Peyer's patch (tissue), 4 donors: Measurements from ENCODE around the gene NFIB. TPM values are rescaled to one million over a fixed set of nuclear protein-coding genes. Genes with fewer than 3 reads are reported as not detected.

Source experiments
- DNase-seq, 3 donors: peaks; one replicate each; pipeline ENCODE4 v3.0.0-alpha.2; 2017 to 2019
- H3K27ac ChIP-seq, 4 donors: fragments of 200-600 bp; sonication (generic); one replicate each; pipeline ENCODE4 v1.5.1; 2016 to 2019
- H3K27me3 ChIP-seq, 2 donors: fragments of 200-600 bp; sonication (generic); one replicate each; pipeline ENCODE4 v1.5.1; 2019
- H3K36me3 ChIP-seq, 3 donors: fragments of 200-600 bp; sonication (generic); one replicate each; pipeline ENCODE4 v1.5.1; 2016 to 2019
- H3K4me1 ChIP-seq, 4 donors: fragments of 200-600 bp; sonication (generic); one replicate each; pipeline ENCODE4 v1.5.1; 2016 to 2019
- H3K4me3 ChIP-seq, 4 donors: fragments of 200-600 bp; sonication (generic); 1 replicate in 3 of 4; 2 replicates in 1 of 4; pipeline ENCODE4 v1.5.1; 2016 to 2019; ENCODE audit warnings: mild to moderate bottlenecking in 1 of 4
- H3K9me3 ChIP-seq, 4 donors: fragments of 200-600 bp; sonication (generic); one replicate each; pipeline ENCODE4 v1.5.1; 2016 to 2019; ENCODE audit warnings: mild to moderate bottlenecking in 1 of 4
- CTCF ChIP-seq, 6 experiments: fragments of 450-650 bp in 4 of 6; fragments of 200-600 bp in 2 of 6; sonication (generic) in 1 of 6; IDR thresholded peaks; one replicate each; pipeline ENCODE4 v1.5.1; 2017 to 2019; ENCODE audit warnings: antibody characterized with exemption in 6 of 6, mild to moderate bottlenecking in 3 of 6, moderate library complexity in 1 of 6
- POLR2A ChIP-seq, 2 donors: fragments of 450-650 bp; IDR thresholded peaks; one replicate each; pipeline ENCODE4 v1.5.1; 2017; ENCODE audit warnings: antibody characterized with exemption in 2 of 2, mild to moderate bottlenecking in 2 of 2, moderate library complexity in 2 of 2
- total RNA-seq, 4 donors: library from RNA; depleted of rRNA; stranded (reverse); fragments of >200 nt; gene quantifications; one replicate each; pipeline ENCODE4 v1.1.0, GENCODE V29; 2016

Gene NFIB
- total RNA-seq, 4 donors from 2014 or later: 89.7 to 229 (median 159) TPM

- no peaks in the 10 kb centered on the region for H3K4me1 ChIP-seq
- H3K9me3 ChIP-seq: no peaks in the 10 kb centered on the region
- no peak overlapping the region for H3K4me3 ChIP-seq
- H3K27me3 ChIP-seq: no peaks in the 10 kb centered on the region
- H3K36me3 ChIP-seq: no peaks in the 10 kb centered on the region
- no peak for DNase-seq
- no peak overlapping the region for H3K27ac ChIP-seq
- TF ChIP-seq POLR2A (IDR thresholded peaks at IDR 0.05) (no peak), CTCF (IDR thresholded peaks at IDR 0.05) (no peak)
These were observed 145.6 kb downstream of the NFIB start for GRCh38 chr9:14168381-14168780.

- H3K36me3 ChIP-seq: no peaks in the 10 kb centered on the region
- no peak overlapping the region for H3K4me3 ChIP-seq
- no peak overlapping the region for H3K27ac ChIP-seq
- no peak for DNase-seq
- no peaks in the 10 kb centered on the region for H3K4me1 ChIP-seq
- no peaks in the 10 kb centered on the region for H3K9me3 ChIP-seq
- TF ChIP-seq POLR2A (IDR thresholded peaks at IDR 0.05) (no peak), CTCF (IDR thresholded peaks at IDR 0.05) (no peak)
- no peaks in the 10 kb centered on the region for H3K27me3 ChIP-seq
These were observed 148.4 kb downstream of the NFIB start for GRCh38 chr9:14165376-14166035.

- H3K4me1 ChIP-seq: no peaks in the 10 kb centered on the region
- H3K36me3 ChIP-seq: no peaks in the 10 kb centered on the region
- H3K27me3 ChIP-seq: no peaks in the 10 kb centered on the region
- no peak for TF ChIP-seq CTCF (IDR thresholded peaks at IDR 0.05)
- TF ChIP-seq POLR2A (IDR thresholded peaks at IDR 0.05): no peak
- H3K4me3 ChIP-seq: no peak overlapping the region
- H3K27ac ChIP-seq: no peak overlapping the region
- H3K9me3 ChIP-seq: no peaks in the 10 kb centered on the region
- no peak for DNase-seq
These were observed 149.0 kb downstream of the NFIB start for GRCh38 chr9:14164908-14165307.

GRCh38 chr9:14159440-14160216 lies 154.3 kb downstream of the NFIB start:
- TF ChIP-seq CTCF (IDR thresholded peaks at IDR 0.05): no peak
- no peak for TF ChIP-seq POLR2A (IDR thresholded peaks at IDR 0.05)
- no peak overlapping the region for H3K4me3 ChIP-seq
- H3K36me3 ChIP-seq: no peaks in the 10 kb centered on the region
- no peak for DNase-seq
- H3K27me3 ChIP-seq: no peaks in the 10 kb centered on the region
- peaks cover 0 to 9% (median 0%) of the 10 kb centered on the region in 4 donors for H3K4me1 ChIP-seq
- H3K9me3 ChIP-seq: no peaks in the 10 kb centered on the region
- no peak overlapping the region for H3K27ac ChIP-seq

GRCh38 chr9:14158916-14159315 lies 155.0 kb downstream of the NFIB start:
- no peaks in the 10 kb centered on the region for H3K36me3 ChIP-seq
- peaks cover 0 to 9% (median 0%) of the 10 kb centered on the region in 4 donors for H3K4me1 ChIP-seq
- no peak overlapping the region for H3K27ac ChIP-seq
- no peak overlapping the region for H3K4me3 ChIP-seq
- DNase-seq: peak in 1 of 3 donors; percentile 54
- TF ChIP-seq POLR2A (IDR thresholded peaks at IDR 0.05) (no peak), CTCF (IDR thresholded peaks at IDR 0.05) (no peak)
- no peaks in the 10 kb centered on the region for H3K27me3 ChIP-seq
- no peaks in the 10 kb centered on the region for H3K9me3 ChIP-seq
